Neural cell (in vitro differentiated cells): ENCODE results near the gene FERMT1. TPM values are rescaled to one million over a fixed set of nuclear protein-coding genes. Genes with fewer than 3 reads are reported as not detected.

ENCODE experiments used
- H2AFZ ChIP-seq: fragments of 200-600, 300-800 bp; sonication (generic), shearing (Covaris generic); 2 replicates; pipeline ENCODE4 v1.6.0; 2014; ENCODE audit warnings: low read depth, mild to moderate bottlenecking, antibody characterized with exemption, low read length, moderate library complexity
- H3F3A ChIP-seq: fragments of 200-600 bp; shearing (Covaris generic); 2 replicates; pipeline ENCODE4 v1.6.1; 2016; ENCODE audit warnings: mild to moderate bottlenecking, moderate library complexity, mixed read lengths, antibody characterized with exemption, low read length; ENCODE audit not compliant: insufficient read depth, poor library complexity, severe bottlenecking
- H3K27ac ChIP-seq: fragments of 200-600, 300-800 bp; sonication (generic), shearing (Covaris generic); 2 replicates; pipeline ENCODE4 v1.5.1; 2014; ENCODE audit warnings: mild to moderate bottlenecking, low read length, moderate library complexity
- H3K27me3 ChIP-seq: fragments of 300-800, 200-600 bp; sonication (generic), shearing (Covaris generic); 2 replicates; pipeline ENCODE4 v1.6.0; 2014; ENCODE audit warnings: mild to moderate bottlenecking, low read depth, low read length, moderate library complexity; ENCODE audit not compliant: insufficient read depth
- H3K36me3 ChIP-seq: fragments of 300-800, 200-600 bp; sonication (generic), shearing (Covaris generic); 2 replicates; pipeline ENCODE4 v1.5.1; 2014; ENCODE audit warnings: mild to moderate bottlenecking, antibody characterized with exemption, low read length, moderate library complexity; ENCODE audit not compliant: insufficient read depth
- H3K4me2 ChIP-seq: fragments of 300-800, 200-600 bp; sonication (generic), shearing (Covaris generic); 2 replicates; pipeline ENCODE4 v1.6.0; 2014; ENCODE audit warnings: mild to moderate bottlenecking, low read length
- H3K4me3 ChIP-seq: fragments of 300-800, 200-600 bp; sonication (generic), shearing (Covaris generic); 2 replicates; pipeline ENCODE4 v1.5.1; 2014; ENCODE audit warnings: mild to moderate bottlenecking, low read length, moderate library complexity
- H3K79me2 ChIP-seq: fragments of 200-600 bp; shearing (Covaris generic); replicated peaks from 2 replicates; pipeline ENCODE4 v1.6.0; 2014; ENCODE audit warnings: mild to moderate bottlenecking, low read length, moderate library complexity; ENCODE audit not compliant: insufficient read depth
- H3K9ac ChIP-seq: fragments of 300-800, 200-600 bp; sonication (generic), shearing (Covaris generic); 2 replicates; pipeline ENCODE4 v1.6.1; 2016; ENCODE audit warnings: mild to moderate bottlenecking, low read length, mixed read lengths
- H3K9me2 ChIP-seq: fragments of 200-600 bp; shearing (Covaris generic); 2 replicates; pipeline ENCODE4 v1.6.1; 2016; ENCODE audit warnings: mild to moderate bottlenecking, low read length, mixed read lengths; ENCODE audit not compliant: insufficient read depth
- H3K9me3 ChIP-seq: fragments of 200-600, 300-800 bp; sonication (generic), shearing (Covaris generic); 2 replicates; pipeline ENCODE4 v1.6.1; 2016; ENCODE audit warnings: mild to moderate bottlenecking, mixed run types, low read length, moderate library complexity, mixed read lengths
- H4K20me1 ChIP-seq: fragments of 200-600 bp; shearing (Covaris generic); 2 replicates; pipeline ENCODE4 v1.6.1; 2016; ENCODE audit warnings: mild to moderate bottlenecking, mixed run types; ENCODE audit not compliant: insufficient read depth
- EP300 ChIP-seq: fragments of 450-650 bp; conservative IDR thresholded peaks from 2 replicates; pipeline ENCODE4 v1.6.1; 2014; ENCODE audit warnings: antibody characterized with exemption, mild to moderate bottlenecking, moderate library complexity; ENCODE audit not compliant: poor library complexity, severe bottlenecking
- EZH2 ChIP-seq: fragments of 200-600, 300-800 bp; shearing (Covaris generic), sonication (generic); IDR thresholded peaks from 2 replicates; pipeline ENCODE4 v1.6.1; 2014; ENCODE audit warnings: antibody characterized with exemption, low read length, borderline replicate concordance, mild to moderate bottlenecking; ENCODE audit not compliant: insufficient read depth, poor library complexity, severe bottlenecking
- MXI1 ChIP-seq: fragments of 450-650 bp; conservative IDR thresholded peaks from 2 replicates; pipeline ENCODE4 v1.6.1; 2014; ENCODE audit warnings: antibody characterized with exemption, mild to moderate bottlenecking; ENCODE audit not compliant: poor library complexity, severe bottlenecking
- POLR2AphosphoS5 ChIP-seq: IDR thresholded peaks from 2 replicates; pipeline ENCODE4 v1.6.1; 2012
- RAD21 ChIP-seq: fragments of 450-650 bp; conservative IDR thresholded peaks from 2 replicates; pipeline ENCODE4 v1.6.1; 2014; ENCODE audit warnings: antibody characterized with exemption, mild to moderate bottlenecking, moderate library complexity
- SMC3 ChIP-seq: fragments of 450-650 bp; conservative IDR thresholded peaks from 2 replicates; pipeline ENCODE4 v1.6.1; 2014; ENCODE audit warnings: antibody characterized with exemption, mild to moderate bottlenecking, moderate library complexity; ENCODE audit not compliant: poor library complexity
- TAF1 ChIP-seq: IDR thresholded peaks from 2 replicates; pipeline ENCODE4 v1.6.1; 2012; ENCODE audit warnings: low read depth
- polyA plus RNA-seq: library from polyadenylated mRNA; depleted of rRNA; stranded (reverse); fragments of >200 nt; gene quantifications from 2 replicates; pipeline ENCODE4 v1.2.3, GENCODE V29; 2014
- TF ChIP-seq, protein P1 (sequence below): fragments of 450-650 bp; IDR thresholded peaks from 2 replicates; pipeline ENCODE4 v1.5.1; 2014; ENCODE audit warnings: antibody characterized with exemption, mild to moderate bottlenecking, moderate library complexity; ENCODE audit not compliant: poor library complexity, severe bottlenecking
- TF ChIP-seq, protein P2 (sequence below): IDR thresholded peaks from 2 replicates; pipeline ENCODE4 v1.6.1; 2012; ENCODE audit warnings: borderline replicate concordance

The FERMT1 gene
- polyA plus RNA-seq, 1 donor from 2014 or later, result not detected

DNA sequence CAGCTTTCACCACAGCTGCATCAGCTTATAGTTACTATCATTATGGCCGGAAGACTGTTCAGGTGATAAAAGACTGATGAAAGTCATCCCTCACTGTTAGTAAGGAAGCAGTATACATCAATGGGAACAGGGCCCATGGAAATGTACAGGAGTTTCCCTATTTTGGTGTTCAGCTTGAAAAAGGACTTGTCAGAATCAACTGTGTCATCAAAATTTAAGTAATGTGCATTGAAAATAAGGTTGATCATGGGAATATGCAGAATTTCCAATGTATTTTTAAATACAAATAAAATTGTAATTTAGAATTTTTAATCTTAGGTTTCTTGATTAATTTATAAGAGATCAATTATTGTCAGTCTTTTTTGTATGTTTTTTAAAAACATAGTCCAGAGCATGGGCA lies 85.7 kb downstream of the FERMT1 start:
- TF ChIP-seq SMC3 (no peak), EP300 (no peak), EZH2 (no peak), RAD21 (no peak), MXI1 (no peak), TAF1 (no peak), POLR2AphosphoS5 (no peak)
- TF ChIP-seq, protein P1, sequence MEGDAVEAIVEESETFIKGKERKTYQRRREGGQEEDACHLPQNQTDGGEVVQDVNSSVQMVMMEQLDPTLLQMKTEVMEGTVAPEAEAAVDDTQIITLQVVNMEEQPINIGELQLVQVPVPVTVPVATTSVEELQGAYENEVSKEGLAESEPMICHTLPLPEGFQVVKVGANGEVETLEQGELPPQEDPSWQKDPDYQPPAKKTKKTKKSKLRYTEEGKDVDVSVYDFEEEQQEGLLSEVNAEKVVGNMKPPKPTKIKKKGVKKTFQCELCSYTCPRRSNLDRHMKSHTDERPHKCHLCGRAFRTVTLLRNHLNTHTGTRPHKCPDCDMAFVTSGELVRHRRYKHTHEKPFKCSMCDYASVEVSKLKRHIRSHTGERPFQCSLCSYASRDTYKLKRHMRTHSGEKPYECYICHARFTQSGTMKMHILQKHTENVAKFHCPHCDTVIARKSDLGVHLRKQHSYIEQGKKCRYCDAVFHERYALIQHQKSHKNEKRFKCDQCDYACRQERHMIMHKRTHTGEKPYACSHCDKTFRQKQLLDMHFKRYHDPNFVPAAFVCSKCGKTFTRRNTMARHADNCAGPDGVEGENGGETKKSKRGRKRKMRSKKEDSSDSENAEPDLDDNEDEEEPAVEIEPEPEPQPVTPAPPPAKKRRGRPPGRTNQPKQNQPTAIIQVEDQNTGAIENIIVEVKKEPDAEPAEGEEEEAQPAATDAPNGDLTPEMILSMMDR, result no peak
- TF ChIP-seq, protein P2, sequence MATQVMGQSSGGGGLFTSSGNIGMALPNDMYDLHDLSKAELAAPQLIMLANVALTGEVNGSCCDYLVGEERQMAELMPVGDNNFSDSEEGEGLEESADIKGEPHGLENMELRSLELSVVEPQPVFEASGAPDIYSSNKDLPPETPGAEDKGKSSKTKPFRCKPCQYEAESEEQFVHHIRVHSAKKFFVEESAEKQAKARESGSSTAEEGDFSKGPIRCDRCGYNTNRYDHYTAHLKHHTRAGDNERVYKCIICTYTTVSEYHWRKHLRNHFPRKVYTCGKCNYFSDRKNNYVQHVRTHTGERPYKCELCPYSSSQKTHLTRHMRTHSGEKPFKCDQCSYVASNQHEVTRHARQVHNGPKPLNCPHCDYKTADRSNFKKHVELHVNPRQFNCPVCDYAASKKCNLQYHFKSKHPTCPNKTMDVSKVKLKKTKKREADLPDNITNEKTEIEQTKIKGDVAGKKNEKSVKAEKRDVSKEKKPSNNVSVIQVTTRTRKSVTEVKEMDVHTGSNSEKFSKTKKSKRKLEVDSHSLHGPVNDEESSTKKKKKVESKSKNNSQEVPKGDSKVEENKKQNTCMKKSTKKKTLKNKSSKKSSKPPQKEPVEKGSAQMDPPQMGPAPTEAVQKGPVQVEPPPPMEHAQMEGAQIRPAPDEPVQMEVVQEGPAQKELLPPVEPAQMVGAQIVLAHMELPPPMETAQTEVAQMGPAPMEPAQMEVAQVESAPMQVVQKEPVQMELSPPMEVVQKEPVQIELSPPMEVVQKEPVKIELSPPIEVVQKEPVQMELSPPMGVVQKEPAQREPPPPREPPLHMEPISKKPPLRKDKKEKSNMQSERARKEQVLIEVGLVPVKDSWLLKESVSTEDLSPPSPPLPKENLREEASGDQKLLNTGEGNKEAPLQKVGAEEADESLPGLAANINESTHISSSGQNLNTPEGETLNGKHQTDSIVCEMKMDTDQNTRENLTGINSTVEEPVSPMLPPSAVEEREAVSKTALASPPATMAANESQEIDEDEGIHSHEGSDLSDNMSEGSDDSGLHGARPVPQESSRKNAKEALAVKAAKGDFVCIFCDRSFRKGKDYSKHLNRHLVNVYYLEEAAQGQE, result no peak
- H2AFZ ChIP-seq, result no peak overlapping the region
- H3K36me3 ChIP-seq, result no peaks in the 10 kb centered on the region

DNA sequence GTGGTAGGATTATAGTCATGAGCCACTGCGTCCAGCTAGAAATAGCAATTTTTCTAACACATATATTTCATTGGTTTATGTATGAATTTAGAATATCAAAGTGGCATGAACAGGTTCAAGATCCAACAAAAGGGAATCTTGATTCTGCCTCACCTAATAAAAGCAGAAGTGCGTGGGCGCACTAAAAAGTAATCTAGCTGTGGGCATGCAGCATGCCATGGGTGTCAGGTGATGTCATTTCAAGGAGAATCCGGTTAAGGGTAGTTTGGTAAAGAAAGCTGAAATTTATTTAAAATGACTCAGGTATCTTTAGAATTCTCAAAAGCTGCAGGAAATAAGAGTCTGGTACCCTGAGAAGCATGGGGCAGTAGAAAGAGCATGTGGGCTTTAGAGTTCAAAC lies 86.6 kb downstream of the FERMT1 start:
- TF ChIP-seq EP300 (no peak), EZH2 (no peak), SMC3 (no peak), RAD21 (no peak), TAF1 (no peak), MXI1 (no peak), POLR2AphosphoS5 (no peak)
- TF ChIP-seq, protein P2, result no peak
- TF ChIP-seq, protein P1, result no peak
- no peaks in the 10 kb centered on the region for H4K20me1 ChIP-seq
- no peaks in the 10 kb centered on the region for H3K27me3 ChIP-seq
- H3K4me3 ChIP-seq, result no peak overlapping the region
- H3K27ac ChIP-seq, result no peak overlapping the region
- H3F3A ChIP-seq, result no peaks in the 10 kb centered on the region
- no peak overlapping the region for H3K9ac ChIP-seq
- no peaks in the 10 kb centered on the region for H3K9me3 ChIP-seq
- no peaks in the 10 kb centered on the region for H3K9me2 ChIP-seq
- H3K4me2 ChIP-seq, result no peak overlapping the region
- H3K79me2 ChIP-seq, result no peaks in the 10 kb centered on the region
- no peak overlapping the region for H2AFZ ChIP-seq
- no peaks in the 10 kb centered on the region for H3K36me3 ChIP-seq

More for the DNA sequence above, 85.7 kb downstream of the FERMT1 start:
- Histone ChIP-seq H3F3A (no peaks in the 10 kb centered on the region), H3K4me2 (no peak overlapping the region), H3K9me2 (no peaks in the 10 kb centered on the region), H4K20me1 (no peaks in the 10 kb centered on the region), H3K27ac (no peak overlapping the region), H3K4me3 (no peak overlapping the region), H3K79me2 (no peaks in the 10 kb centered on the region), H3K27me3 (no peaks in the 10 kb centered on the region), H3K9ac (no peak overlapping the region), H3K9me3 (no peaks in the 10 kb centered on the region)
